GM19240 (cell line): ENCODE results near the gene TBCCD1.
"Not testable (repeated sequence)": the region's sequence is repeated elsewhere in the genome, so short reads cannot be mapped to it uniquely, and the experiment has no call there.

Experiments used
- DNase-seq: peaks from one replicate; pipeline ENCODE4 v3.0.0; 2011; ENCODE audit warnings: low spot score; ENCODE audit not compliant: insufficient read length

Gene TBCCD1

DNA sequence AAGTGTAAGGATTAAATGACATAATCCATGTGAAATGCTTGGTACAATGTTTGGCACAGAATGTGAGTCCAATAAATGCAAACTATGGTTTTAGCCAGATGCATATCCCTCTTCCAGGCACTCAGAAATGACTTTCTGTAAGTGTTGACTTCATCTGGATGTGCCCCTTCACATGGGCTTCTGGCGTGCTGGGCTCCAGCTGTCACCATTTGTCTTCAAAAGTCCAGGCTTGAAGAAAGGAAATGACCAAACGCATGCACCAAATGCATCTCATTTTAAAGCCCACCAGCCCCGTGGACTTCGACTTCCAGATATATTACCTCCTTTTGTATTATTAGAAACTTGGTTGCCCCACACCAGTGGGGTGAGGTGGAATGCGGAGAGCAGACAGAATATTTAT lies 46.7 kb downstream of the TBCCD1 start:
- DNase-seq: no peak

DNA sequence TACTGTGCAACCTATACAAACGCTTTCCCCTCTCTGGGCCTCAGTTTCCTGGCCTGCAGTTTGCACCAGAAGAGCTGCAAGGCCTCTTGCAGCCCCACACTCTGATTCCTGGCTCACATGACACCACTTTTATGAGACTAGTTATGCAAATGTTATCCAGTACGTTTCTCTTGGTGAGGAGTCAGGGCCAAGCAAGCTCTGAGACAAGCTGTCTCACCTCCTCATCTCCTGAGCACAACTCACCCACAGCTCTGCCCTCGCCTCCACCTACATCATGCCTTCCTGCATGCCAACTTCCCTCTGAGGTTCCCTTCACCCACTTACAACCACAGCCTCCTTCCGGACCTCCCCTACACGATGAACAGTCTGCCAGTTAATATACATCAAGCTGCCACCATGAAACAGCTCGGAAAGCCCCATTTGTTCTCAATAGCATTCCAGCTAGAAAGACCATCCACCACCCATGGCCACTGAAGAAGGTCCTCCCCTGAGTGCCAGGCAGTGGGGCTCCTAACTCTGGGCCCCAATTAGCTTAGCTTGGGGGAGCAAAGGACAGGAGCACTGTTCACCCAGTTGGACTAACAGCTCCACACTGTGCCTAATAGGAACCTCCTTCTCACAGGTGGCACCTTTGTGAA lies 48.0 kb downstream of the TBCCD1 start:
- DNase-seq: no peak

DNA sequence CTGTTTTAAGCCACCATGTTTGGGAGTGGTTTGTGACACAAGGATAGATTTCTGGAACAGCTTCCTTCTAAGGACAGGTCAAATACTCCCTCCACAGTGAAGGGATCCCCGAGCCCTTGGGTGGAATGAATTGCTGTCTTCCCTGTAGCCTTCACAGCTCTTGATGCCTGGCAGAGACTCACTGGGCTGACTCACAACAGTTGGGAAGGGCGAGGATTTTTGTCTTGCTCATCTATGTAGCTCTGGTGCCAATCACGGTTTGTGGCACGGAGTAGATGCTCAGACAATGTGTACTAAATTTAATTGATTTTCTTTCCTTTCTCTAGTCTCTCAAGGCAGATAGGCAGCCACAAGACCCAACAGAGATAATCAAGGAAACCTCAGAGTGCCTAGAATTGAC lies 49.9 kb downstream of the TBCCD1 start:
- no peak for DNase-seq

DNA sequence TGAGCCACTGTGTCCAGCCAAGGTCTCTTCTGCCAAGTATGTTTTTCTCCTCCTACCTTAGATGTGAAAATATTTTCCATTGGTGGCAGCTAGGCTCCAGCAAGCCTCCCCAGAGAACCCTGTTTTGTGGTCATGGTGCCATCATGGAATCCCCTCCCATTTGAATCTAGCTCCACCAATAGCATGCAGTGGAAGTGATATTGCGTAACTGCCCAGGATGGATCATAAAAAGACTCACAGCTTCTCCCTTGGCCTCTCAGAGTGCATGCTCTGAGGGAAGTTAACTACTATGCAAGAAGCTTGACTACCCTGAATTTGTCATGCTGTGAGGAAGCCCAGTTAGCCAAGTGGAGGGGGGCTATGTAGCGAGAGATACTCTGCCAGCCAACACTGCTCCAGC lies 50.5 kb downstream of the TBCCD1 start:
- no peak for DNase-seq

DNA sequence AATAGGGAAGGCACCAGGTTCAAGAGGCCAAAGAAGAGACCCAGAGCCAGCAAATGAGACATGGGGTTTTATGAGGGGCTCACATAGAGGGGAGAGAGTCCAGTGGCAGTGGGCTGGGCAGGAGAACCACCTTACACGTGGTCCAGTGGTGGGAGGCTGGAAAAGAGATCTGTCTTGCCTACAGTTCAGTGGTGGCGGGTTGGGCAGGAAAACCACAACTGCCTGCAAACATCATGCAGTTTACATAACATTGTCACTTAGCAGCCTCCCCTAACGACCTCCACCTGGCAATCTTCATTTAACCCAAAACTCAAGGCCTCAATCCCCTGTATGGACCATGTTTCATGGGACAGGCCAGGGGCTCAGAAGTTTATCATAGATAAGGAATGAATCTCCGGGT lies 52.0 kb downstream of the TBCCD1 start:
- no peak for DNase-seq

DNA sequence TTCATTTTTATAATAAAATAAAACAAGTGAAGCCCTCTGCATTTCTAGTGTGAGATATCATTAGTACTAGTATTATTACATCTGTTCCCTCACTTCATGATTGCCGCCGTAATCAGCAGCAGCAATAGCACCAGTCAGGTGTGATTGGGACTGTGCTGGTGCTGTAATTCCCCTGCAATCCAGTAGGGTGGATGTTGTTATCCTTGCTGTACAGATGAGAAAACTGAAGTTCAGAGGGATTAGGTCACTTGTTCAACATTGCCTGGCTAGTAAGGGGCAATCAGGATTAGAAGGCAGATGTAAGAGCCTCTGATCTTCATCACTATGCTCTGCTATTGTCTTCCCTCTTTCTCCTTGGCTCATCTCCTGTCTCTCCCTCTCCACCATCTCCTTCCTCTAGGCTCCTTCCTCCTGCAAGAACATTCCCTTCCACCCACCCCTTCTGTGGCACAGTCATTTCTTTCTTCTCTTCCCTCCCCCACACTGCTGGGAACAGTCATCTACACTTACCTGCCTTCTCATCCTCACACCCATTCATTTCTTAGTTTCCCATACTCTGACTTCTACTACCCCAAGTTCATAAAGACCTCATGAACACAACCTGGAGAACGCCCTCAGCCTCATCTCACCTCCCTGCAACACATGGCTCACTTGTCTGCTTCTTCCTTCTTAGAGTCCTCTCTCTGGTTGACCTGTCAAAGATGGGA lies 52.7 kb downstream of the TBCCD1 start:
- DNase-seq: no peak

DNA sequence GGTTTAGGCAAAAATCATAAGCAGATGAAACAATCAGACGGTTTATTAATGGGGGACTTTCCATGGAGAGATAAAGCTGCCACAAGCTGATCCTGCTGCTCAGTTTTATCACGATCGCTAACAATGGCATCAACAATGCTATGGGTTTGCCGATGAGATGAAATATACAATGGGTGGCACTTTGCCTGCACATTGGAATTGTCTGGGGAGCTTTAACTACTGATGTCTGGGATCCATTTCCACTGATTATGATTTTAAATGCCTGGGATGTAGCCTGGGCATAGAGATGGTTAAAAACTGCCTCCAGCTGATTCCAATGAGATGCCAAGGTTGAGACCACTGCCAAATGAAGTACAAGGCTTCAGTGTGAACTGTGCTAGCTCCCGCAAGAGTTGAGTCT lies 53.8 kb downstream of the TBCCD1 start:
- no peak for DNase-seq

DNA sequence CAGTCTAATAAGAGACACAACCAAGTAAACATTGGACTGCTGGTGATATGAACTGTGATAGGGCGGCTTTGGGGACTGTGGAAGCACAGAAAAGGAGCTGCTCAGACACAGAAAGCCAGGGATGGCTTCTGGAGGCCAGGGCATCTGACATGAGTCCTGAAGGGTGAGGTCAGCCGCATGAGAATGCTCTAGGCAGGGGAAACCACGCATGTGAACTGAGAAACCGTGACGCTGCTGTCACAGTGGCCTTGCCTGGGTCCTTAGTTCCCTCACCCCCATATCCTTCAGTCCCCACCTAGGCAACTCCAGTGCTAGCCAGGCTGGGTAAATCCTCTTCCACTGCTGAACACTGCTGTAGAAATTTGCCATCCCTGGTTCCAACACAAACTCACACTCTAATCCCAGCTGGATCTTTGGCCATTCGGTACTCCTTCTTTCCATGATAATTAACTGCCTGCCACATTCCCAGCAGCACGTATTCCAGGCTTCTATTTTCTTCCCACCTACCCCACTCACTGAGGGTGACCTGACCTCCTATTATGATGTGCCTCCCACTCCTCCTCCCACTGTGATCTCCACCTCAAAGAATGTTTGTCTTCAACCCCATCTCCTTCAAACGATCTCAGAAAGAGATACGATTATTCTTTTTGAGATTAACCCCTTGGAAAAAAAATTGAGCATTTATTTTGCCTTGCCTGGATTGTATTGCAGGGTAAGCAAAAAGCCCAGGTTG lies 54.4 kb downstream of the TBCCD1 start:
- no peak for DNase-seq

DNA sequence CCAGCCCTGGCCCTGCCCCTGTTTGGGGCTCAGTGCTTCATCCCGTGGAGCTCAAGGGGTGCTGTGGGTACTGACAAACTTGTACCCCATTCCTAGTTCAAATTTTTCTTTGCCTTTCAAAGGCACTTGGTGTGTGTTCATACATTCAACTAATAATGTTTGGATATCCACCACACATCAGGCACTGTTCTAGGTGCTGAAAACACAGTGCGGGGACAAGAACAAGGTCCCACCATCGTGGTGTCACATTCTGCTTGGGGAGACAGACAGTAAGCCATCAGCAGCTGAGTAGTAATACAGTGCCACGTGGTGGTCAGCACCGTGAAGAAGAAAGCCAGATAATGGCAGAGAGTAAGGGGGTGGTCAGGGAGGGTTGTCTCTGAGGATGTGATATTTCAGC lies 55.4 kb downstream of the TBCCD1 start:
- no peak for DNase-seq

DNA sequence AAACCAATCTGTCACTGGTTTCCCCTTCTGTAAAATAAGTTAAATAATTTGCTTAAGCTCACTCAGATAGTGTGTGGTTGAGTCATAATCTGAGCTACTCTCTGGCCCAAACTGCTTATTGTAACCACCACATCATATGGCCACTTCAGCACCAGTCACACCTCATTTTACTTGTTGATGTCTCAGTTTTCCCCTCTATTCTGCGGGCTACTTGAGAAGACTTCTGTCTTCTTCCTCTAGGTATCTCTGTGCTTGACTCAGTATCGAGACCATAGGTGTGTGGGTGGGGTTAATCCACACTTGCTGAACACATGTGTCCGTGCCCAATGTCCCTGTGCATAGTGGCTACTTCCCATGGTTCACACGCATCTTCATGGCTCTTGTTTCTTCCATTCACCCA lies 55.9 kb downstream of the TBCCD1 start:
- DNase-seq: no peak

DNA sequence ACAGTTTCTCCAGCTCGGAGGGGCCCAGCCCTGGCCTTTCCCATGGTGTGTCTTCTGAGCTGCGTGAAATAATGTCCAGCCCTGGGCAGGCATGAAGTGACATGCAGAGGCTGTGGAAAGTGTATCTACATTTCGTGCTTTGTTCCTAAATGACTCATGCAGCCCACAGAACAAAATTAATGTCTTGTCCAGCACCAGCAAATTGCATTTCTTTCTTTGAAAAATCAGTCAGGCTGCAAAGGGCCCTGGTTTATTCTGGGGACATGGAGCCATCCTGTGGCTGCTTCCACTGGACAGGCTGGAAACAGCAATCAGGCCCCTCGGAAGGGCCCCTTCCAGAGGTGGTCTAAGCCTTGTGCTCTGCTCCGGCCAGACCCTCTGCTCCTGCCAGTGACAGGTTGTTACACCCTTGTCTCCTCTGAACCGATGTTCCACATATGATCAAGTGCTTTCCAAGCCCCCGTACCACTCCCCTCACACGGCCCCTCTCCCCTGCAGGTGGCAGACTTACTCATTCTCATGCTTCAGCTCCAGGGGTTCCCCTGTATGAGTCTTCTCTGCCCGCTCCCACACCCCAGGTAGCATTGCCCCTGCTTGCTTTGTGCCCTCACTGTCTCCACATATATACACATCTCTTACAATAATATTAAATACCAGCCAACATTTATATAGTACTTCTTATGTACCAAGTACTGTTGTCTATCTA lies 56.6 kb downstream of the TBCCD1 start:
- no peak for DNase-seq

DNA sequence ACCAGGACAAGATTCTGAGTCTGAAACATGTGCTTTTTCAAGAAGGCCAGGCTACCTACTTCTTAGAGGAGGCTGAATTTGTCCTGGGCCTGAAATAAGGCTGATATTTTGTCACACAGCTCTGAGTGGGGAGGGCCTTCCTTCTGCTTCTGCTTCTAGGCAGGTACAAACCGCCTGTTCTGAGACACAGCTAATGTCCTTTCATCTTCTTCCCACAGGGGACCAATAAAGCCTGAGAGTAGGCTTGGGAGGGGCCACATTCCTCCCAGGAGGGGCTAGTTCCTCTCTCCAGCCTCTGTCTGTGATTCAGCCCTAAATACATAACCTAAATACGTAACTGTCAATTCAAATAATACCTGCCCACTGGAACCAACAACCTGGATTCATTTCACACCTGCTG lies 57.7 kb downstream of the TBCCD1 start:
- no peak for DNase-seq

DNA sequence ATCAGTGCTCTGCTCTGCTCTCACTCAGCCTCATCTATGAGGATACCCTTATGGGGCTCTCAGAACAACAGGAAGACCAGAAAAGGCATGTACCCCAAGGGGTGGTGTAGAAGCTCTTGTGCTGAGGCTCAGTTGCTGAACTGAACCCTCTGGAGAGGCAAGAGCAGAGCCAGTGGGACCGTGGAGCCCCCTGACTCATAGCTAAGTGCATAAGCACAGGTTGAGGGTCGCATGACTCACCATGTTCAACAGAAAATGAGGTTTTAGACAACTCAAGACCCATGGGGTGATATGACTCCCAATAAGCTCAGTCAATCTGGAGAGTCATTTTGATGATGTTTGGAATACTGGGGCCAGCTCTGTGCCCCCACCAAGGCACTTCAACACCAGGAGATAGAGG lies 60.3 kb downstream of the TBCCD1 start:
- no peak for DNase-seq

DNA sequence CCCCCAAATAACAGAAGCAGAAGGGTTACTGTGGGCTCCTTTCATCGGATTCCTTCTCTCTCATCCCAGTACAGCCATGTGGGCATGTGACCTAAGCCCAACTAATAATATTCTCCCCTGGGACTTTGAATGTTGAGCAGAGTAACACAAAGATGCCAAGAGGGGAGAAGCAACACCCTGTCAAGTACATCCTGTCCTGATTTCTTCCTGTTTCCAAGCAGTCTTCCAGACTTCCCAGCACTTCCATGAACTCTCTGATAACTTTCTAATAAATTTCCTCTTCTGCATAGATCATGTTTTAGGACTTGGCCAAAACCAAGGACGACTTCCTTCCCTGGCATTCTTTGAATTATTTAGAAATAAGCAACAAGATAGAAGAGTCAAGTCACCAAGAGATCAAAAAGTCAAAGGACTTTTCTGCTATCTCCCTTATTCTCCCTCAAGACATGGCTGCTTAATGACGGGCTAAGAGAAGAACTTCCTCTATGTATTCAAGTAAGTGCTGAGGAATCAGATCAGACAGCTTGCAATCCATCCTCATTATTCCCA lies 60.9 kb downstream of the TBCCD1 start:
- no peak for DNase-seq

DNA sequence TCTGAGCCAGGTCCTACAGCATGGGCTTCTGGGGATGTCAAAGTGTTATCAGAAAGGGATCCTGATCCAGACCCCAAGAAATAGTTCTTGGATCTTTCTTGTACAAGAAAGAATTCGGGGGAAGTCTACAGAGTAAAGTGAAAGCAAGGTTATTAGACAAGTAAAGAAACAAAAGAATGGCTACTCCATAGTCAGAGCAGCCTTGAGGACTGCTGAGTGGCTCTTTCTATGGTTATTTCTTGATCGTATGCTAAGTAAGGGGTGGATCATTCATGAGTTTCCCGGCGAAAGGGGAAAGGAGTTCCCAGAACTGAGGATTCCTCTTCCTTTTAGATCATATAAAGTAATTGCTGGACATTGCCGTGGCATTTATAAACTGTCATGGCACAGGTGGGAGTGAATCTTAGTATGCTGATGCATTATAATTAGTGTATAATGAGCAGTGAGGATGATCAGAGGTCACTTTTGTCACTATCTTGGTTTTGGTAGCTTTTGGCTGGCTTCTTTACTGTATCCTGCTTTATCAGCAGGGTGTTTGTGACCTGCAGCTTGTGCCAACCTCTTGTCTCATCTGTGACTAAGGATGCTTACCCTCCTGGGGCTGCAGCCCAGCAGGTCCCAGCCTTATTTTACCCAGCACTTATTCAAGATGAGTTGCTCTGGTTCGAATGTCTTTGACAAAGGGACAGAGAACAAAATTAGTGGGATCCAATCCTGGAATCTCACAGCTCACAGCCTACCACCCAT lies 64.0 kb downstream of the TBCCD1 start:
- DNase-seq: no peak

DNA sequence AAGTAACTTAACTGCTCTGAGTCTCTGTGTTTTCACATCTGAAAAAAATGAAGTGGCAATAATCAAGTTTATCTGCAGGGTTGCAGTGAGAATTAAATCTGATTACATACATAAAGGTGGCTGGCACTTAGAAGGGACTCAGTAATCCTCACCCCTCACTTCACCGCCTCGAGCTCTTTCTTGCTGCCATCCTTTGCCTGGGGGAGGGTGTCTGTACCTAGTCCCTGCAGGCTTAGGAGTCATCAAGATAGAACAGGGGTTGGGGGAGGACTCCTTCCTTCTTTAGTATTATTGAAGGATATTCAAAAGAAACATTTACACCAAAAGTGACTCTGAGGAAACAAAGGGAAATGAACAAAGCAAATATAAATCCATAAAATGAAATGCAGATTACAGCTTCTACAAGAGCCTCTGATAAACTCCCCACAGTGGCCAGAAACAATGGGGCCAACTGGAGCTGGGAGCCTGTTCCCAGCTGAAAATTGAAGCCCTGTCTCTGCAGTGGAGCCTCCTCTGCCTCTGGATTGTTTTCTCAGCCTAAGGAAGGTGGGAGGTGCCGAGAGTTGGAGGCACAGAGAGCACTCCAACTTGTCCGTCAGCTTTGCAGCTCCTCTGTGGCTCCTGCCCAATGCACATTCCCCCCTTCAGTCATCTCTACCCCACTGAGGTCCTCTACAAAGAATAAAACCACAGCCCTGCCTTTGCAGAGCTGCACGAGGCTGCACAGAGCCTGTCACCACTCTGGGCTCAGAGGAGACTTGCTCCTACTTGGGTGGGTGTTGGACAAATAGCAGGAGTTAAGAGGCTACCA lies 64.8 kb downstream of the TBCCD1 start:
- DNase-seq: no peak

DNA sequence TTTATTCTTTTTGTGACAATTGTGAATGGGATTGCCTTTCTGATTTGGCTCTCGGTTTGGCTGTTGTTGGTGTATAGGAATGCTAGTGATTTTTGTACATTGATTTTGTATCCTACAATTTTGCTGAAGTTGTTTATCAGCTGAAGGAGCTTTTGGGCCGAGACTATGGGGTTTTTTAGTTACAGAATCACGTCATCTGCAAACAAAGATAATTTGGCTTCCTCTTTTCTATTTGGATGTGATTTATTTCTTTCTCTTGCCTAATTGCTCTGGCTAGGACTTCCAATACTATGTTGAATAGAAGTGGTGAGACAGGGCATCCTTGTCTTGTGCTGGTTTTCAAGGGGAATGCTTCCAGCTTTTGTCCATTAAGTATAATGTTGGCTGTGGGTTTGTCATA lies 67.2 kb downstream of the TBCCD1 start:
- not testable (repeated sequence) for DNase-seq

DNA sequence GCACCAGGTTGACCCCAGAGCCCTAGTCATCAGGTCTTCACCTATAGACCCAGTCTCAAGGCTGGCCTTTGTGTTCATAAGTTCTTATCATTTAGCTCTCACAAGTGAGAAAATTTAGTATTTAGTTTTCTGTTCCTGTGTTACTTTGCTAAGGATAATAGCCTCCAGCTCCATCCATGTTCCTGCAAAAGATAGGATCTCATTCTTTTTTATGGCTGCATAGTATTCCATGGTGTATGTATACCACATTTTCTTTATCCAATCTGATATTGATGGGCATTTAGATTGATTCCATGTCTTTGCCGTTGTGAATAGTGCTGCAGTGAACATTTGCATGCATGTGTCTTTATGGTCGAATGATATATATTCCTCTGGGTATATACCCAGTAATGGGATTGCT lies 69.1 kb downstream of the TBCCD1 start:
- DNase-seq: not testable (repeated sequence)

DNA sequence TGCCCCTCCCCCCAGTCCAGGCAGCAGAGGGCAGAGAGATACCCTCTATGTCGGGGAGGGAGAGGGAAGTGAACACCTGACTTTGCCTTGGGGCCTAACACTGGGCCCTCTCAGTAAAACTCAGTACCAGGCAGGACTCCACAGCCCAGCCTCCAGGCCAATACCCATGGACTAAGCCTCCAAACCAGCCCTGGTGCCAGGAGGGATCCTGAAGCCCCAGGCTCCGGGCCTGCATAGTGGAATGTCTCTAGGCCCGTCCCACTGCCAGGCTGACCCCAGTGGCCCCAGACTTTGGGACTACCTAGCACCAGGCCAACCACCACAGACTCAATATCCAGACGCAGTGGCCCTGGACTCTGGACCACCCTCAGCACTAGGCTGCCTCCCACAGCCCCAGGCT lies 69.5 kb downstream of the TBCCD1 start:
- no peak for DNase-seq

DNA sequence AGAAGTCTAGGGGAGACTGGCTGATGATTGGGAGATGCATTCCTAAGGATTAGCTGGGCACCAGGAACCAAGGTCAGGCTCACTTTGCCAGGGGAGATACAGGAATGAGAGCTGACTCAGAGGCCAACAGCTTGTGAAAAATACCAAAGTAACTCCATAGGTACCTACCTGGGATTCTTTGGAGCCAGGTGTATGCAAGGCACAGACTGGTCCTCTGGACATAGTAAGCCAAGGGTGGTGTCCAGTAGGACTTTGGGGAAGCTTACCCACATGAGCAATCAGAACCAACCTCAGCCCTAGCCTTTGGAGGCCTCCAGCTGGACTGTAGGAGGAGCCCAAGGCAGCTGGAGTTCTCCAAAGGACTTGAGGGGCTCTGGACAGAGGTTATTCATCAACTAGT lies 70.5 kb downstream of the TBCCD1 start:
- no peak for DNase-seq
